OCI-LY1 (cell line): ENCODE data around the gene CEP78.

ENCODE experiments used
- H2AFZ ChIP-seq: fragments of 200-600 bp; sonication (generic), shearing (Covaris generic); 2 replicates; pipeline ENCODE4 v1.6.0; 2014; ENCODE audit warnings: antibody characterized with exemption, mild to moderate bottlenecking, low read length
- H3F3A ChIP-seq: fragments of 200-600 bp; sonication (generic), shearing (Covaris generic); 2 replicates; pipeline ENCODE4 v1.6.0; 2014; ENCODE audit warnings: mild to moderate bottlenecking, antibody characterized with exemption, low read length, moderate library complexity; ENCODE audit not compliant: insufficient read depth
- H3K27ac ChIP-seq: fragments of 200-600 bp; sonication (generic); 2 replicates; pipeline ENCODE4 v1.5.1; 2014; ENCODE audit warnings: low read length, mixed run types, mild to moderate bottlenecking, low read depth; ENCODE audit not compliant: poor library complexity, severe bottlenecking
- H3K27me3 ChIP-seq: fragments of 200-600 bp; sonication (generic); 2 replicates; pipeline ENCODE4 v1.6.0; 2014; ENCODE audit warnings: antibody characterized with exemption, mild to moderate bottlenecking, low read length, moderate library complexity; ENCODE audit not compliant: insufficient read depth
- H3K36me3 ChIP-seq: fragments of 200-600 bp; sonication (generic); 2 replicates; pipeline ENCODE4 v1.6.1; 2014; ENCODE audit warnings: mild to moderate bottlenecking, antibody characterized with exemption, low read length, moderate library complexity, mixed read lengths; ENCODE audit not compliant: insufficient read depth
- H3K4me1 ChIP-seq: fragments of 200-600 bp; sonication (generic); 2 replicates; pipeline ENCODE4 v1.5.1; 2014; ENCODE audit warnings: mild to moderate bottlenecking, low read length, moderate library complexity; ENCODE audit not compliant: insufficient read depth, severe bottlenecking
- H3K4me2 ChIP-seq: fragments of 200-600 bp; sonication (generic), shearing (Covaris generic); 2 replicates; pipeline ENCODE4 v1.6.1; 2014; ENCODE audit warnings: low read length
- H3K4me3 ChIP-seq: fragments of 200-600 bp; sonication (generic); 2 replicates; pipeline ENCODE4 v1.5.1; 2014; ENCODE audit warnings: low read length, low read depth, mild to moderate bottlenecking, mixed read lengths; ENCODE audit not compliant: poor library complexity, severe bottlenecking
- H3K79me2 ChIP-seq: fragments of 200-600 bp; shearing (Covaris generic); 2 replicates; pipeline ENCODE4 v1.6.1; 2016; ENCODE audit warnings: mixed run types, low read length, mixed read lengths; ENCODE audit not compliant: insufficient read depth
- H3K9ac ChIP-seq: fragments of 200-600 bp; sonication (generic), shearing (Covaris generic); 2 replicates; pipeline ENCODE4 v1.6.1; 2014; ENCODE audit warnings: mild to moderate bottlenecking, low read length, mixed read lengths
- H3K9me2 ChIP-seq: fragments of 200-600 bp; sonication (generic), shearing (Covaris generic); 2 replicates; pipeline ENCODE4 v1.6.1; 2014; ENCODE audit warnings: low read depth, mild to moderate bottlenecking, low read length, mixed read lengths
- H3K9me3 ChIP-seq: fragments of 200-600 bp; shearing (Covaris generic); 2 replicates; pipeline ENCODE4 v1.6.1; 2014; ENCODE audit warnings: low read length, mixed read lengths
- H4K20me1 ChIP-seq: fragments of 200-600 bp; sonication (generic), shearing (Covaris generic); 2 replicates; pipeline ENCODE4 v1.6.0; 2016; ENCODE audit warnings: mild to moderate bottlenecking, low read length; ENCODE audit not compliant: insufficient read depth
- EZH2 ChIP-seq: fragments of 200-600 bp; sonication (generic), shearing (Covaris generic); IDR thresholded peaks from 2 replicates; pipeline ENCODE4 v1.8.0; 2017; ENCODE audit warnings: borderline replicate concordance, mixed run types, mild to moderate bottlenecking, antibody characterized with exemption, low read length, moderate library complexity, mixed read lengths
- TF ChIP-seq, protein P1 (sequence below): fragments of 200-600 bp; sonication (generic), shearing (Covaris generic); IDR thresholded peaks from 2 replicates; pipeline ENCODE4 v1.5.1; 2017; ENCODE audit warnings: mild to moderate bottlenecking, antibody characterized with exemption, low read length, moderate library complexity, mixed read lengths

CEP78 gene, protein sequence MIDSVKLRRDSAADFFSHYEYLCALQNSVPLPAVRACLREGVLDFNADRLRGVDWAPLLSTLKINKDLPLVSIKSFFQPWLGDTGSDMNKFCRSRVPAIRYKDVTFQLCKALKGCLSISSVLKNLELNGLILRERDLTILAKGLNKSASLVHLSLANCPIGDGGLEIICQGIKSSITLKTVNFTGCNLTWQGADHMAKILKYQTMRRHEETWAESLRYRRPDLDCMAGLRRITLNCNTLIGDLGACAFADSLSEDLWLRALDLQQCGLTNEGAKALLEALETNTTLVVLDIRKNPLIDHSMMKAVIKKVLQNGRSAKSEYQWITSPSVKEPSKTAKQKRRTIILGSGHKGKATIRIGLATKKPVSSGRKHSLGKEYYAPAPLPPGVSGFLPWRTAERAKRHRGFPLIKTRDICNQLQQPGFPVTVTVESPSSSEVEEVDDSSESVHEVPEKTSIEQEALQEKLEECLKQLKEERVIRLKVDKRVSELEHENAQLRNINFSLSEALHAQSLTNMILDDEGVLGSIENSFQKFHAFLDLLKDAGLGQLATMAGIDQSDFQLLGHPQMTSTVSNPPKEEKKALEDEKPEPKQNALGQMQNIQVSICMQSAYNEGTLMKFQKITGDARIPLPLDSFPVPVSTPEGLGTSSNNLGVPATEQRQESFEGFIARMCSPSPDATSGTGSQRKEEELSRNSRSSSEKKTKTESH

DNA sequence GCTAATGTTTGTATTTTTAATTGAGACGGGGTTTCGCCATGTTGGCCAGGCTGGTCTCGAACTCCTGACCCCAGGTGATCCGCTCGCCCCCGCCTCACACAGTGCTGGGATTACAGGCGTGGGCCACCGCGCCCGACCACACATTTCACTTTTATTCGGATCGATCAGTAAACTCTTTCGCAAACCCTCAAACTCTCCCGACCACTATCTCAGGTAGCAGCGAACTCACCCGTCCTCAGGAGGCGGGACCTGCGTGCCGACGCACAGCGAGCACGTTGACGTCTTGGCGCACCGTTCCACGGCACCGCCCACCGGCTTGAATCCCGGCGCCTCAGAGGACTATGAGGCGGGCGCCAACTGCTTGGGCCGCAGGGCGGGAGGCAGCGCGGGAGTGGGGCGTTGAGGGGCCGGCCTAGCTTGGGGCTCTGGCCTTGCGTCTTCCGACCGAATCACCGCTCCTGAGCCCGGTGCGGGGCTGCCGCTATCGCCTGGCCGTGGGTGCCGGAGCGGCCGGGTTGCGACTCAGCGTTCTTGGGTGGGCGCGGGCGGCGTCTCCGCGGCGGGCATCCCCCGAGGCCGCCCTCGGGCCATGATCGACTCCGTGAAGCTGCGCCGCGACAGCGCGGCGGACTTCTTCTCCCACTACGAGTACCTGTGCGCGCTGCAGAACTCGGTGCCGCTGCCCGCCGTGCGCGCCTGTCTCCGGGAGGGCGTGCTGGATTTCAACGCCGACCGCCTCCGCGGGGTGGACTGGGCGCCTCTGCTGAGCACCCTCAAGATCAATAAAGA is at the start of gene CEP78:
Gene CEP78, plus strand, starts transcription at position 314 of the 789 bp plus-strand sequence. Its CDS starts 276 bp downstream, at position 590.
- peak within 1 kb of the TSS; percentile 12; the same call in 1 of the 2 replicates for H2AFZ ChIP-seq
- H3F3A ChIP-seq = no peaks in the 10 kb centered on the region

DNA sequence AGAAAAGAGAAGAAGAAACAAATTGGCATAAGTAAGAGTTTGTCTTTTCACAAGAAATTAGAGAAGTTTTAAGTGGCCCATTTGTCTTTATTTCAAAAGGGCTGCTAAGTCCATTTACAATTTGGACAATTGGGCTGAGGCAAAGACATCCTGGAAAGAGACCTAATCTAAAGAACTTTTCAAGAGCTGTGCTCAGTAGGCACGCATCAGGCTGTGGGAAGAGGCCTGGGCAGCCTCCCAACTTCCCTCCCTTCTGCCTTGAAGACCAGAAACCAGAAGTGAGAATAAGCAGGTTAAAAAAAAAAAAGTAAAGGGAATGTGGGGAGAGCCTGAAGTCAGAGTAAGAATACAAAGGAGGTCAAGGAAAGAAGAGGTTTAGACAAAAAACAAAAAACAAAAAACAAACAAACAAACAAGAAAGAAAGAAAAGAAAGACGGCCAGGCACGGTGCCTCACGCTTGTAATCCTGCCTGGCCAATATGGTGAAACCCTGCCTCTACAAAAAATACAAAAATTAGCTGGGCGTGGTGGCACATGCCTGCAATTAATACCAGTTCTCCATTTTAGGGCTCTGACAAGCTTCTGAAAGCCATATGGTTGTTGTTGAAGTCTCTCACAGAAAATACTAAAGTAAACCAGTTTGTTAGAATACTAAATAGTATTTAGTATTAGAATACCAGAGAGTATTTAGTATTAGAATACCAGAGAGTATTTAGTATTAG is 48.0 kb upstream of the CEP78 start:
- no peak overlapping the region for H3K4me3 ChIP-seq

More for the DNA sequence above, at the start of gene CEP78:
- no peaks in the 10 kb centered on the region for H3K27me3 ChIP-seq
- no peaks in the 10 kb centered on the region for H3K9me2 ChIP-seq
- H3K79me2 ChIP-seq = peaks cover 5% of the 10 kb centered on the region; the same call in 1 of the 2 replicates
- peaks cover 33% of the 10 kb centered on the region for H3K4me1 ChIP-seq
- peak within 1 kb of the TSS; percentile 71 for H3K4me3 ChIP-seq
- H4K20me1 ChIP-seq = no peaks in the 10 kb centered on the region
- TF ChIP-seq, protein P1, sequence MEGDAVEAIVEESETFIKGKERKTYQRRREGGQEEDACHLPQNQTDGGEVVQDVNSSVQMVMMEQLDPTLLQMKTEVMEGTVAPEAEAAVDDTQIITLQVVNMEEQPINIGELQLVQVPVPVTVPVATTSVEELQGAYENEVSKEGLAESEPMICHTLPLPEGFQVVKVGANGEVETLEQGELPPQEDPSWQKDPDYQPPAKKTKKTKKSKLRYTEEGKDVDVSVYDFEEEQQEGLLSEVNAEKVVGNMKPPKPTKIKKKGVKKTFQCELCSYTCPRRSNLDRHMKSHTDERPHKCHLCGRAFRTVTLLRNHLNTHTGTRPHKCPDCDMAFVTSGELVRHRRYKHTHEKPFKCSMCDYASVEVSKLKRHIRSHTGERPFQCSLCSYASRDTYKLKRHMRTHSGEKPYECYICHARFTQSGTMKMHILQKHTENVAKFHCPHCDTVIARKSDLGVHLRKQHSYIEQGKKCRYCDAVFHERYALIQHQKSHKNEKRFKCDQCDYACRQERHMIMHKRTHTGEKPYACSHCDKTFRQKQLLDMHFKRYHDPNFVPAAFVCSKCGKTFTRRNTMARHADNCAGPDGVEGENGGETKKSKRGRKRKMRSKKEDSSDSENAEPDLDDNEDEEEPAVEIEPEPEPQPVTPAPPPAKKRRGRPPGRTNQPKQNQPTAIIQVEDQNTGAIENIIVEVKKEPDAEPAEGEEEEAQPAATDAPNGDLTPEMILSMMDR = no peak
- TF ChIP-seq EZH2 = no peak
- H3K27ac ChIP-seq = no peak within 1 kb of the TSS
- H3K36me3 ChIP-seq = peaks cover 10% of the 10 kb centered on the region; the same call in 1 of the 2 replicates
- H3K9ac ChIP-seq = peak within 1 kb of the TSS; percentile 73
- H3K9me3 ChIP-seq = no peaks in the 10 kb centered on the region
- H3K4me2 ChIP-seq = peak within 1 kb of the TSS; percentile 73

More for the DNA sequence above, 48.0 kb upstream of the CEP78 start:
- H3K4me2 ChIP-seq = no peak overlapping the region
- H3K4me1 ChIP-seq = no peaks in the 10 kb centered on the region
- H3F3A ChIP-seq = no peaks in the 10 kb centered on the region
- no peaks in the 10 kb centered on the region; the same call in 1 of the 2 replicates for H3K27me3 ChIP-seq
- no peak overlapping the region for H3K9ac ChIP-seq
- H3K27ac ChIP-seq = no peak overlapping the region
- no peaks in the 10 kb centered on the region for H3K36me3 ChIP-seq
- H2AFZ ChIP-seq = no peak overlapping the region
- TF ChIP-seq, protein P1 = no peak
- TF ChIP-seq EZH2 = no peak
- H3K9me3 ChIP-seq = no peaks in the 10 kb centered on the region
- no peaks in the 10 kb centered on the region for H3K79me2 ChIP-seq
- H3K9me2 ChIP-seq = no peaks in the 10 kb centered on the region
- no peaks in the 10 kb centered on the region for H4K20me1 ChIP-seq
